IPS-18a (cell line): ENCODE measurements around the gene CCPG1.

ENCODE experiments used
- H3K27ac ChIP-seq: one replicate; pipeline ENCODE4 v1.5.1; 2013; ENCODE audit warnings: low read length
- H3K27me3 ChIP-seq: one replicate; pipeline ENCODE4 v1.6.1; 2013; ENCODE audit warnings: mild to moderate bottlenecking, low read length; ENCODE audit not compliant: control insufficient read depth, insufficient read depth
- H3K36me3 ChIP-seq: one replicate; pipeline ENCODE4 v1.6.1; 2013; ENCODE audit warnings: low read depth, low read length; ENCODE audit not compliant: control insufficient read depth
- H3K4me1 ChIP-seq: one replicate; pipeline ENCODE4 v1.6.1; 2013; ENCODE audit warnings: low read depth, low read length; ENCODE audit not compliant: control insufficient read depth
- H3K4me3 ChIP-seq: one replicate; pipeline ENCODE4 v1.5.1; 2013; ENCODE audit warnings: low read length
- H3K9ac ChIP-seq: one replicate; pipeline ENCODE4 v1.6.1; 2013; ENCODE audit warnings: mild to moderate bottlenecking, low read length, moderate library complexity
- H3K9me3 ChIP-seq: one replicate; pipeline ENCODE4 v1.6.1; 2013; ENCODE audit warnings: low read depth, low read length; ENCODE audit not compliant: control insufficient read depth

Gene CCPG1

DNA sequence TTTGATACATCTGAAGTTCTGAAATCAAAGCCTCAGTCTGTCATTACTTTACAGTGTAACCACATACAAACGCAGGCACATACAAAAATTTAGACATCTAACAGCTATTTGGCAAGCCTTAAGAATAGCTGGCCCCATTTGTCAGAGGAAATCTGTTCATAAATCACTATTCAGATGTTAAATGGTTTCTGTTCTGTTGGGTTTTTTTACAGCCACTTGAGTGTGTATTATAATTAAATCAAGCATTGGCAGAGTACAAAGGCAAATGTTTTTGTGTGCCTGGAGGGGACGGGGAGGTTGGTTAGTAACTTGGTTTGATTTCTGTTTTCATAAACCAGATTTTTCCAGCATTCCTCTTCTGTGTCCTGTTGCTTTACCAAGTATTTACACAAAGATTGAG is 65.0 kb downstream of the CCPG1 start:
- H3K27ac ChIP-seq, result no peak overlapping the region
- peaks cover 16% of the 10 kb centered on the region for H3K4me1 ChIP-seq
- H3K36me3 ChIP-seq, result no peaks in the 10 kb centered on the region
- no peaks in the 10 kb centered on the region for H3K9me3 ChIP-seq
- H3K9ac ChIP-seq, result no peak overlapping the region
- H3K27me3 ChIP-seq, result no peaks in the 10 kb centered on the region
- no peak overlapping the region for H3K4me3 ChIP-seq

DNA sequence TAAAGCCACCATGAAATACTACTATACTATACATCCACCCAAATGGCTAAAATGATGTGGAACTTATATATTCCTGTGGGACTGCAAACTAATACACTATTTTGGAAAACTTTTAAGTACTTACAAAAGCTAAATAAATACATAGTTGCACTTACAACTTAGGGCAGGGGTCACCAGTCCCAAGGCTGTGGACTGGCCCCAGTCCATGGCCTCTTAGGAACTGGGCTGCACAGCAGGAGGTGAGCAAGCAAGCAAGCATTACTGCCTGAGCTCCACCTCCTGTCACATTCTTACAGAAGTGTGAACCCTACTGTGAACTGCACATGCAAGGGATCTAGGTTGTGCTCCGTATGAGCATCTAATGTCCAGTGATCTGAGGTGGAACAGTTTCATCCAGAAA is 71.0 kb downstream of the CCPG1 start:
- Histone ChIP-seq H3K9me3 (no peaks in the 10 kb centered on the region), H3K4me3 (no peak overlapping the region), H3K4me1 (no peaks in the 10 kb centered on the region), H3K27ac (no peak overlapping the region), H3K36me3 (no peaks in the 10 kb centered on the region), H3K9ac (no peak overlapping the region), H3K27me3 (no peaks in the 10 kb centered on the region)

DNA sequence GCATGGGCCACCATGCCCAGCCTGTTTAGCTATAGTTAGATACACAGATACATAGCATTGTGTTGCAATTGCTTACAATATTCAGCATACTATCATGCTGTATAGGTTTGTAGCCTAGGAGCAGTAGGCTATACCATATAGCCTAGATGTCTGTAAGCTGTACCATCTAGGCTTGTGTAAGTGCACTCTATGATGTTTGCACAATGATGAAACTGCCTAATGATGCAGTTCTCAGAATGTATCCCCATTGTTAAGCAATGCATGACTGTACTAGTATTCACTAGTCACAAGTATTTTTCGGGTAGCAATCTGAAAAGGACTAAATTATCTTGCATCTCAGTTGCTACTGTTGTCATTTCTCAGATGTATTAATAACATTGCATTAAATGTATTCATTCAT is 73.2 kb downstream of the CCPG1 start:
- no peak overlapping the region for H3K27ac ChIP-seq
- no peak overlapping the region for H3K9ac ChIP-seq
- no peaks in the 10 kb centered on the region for H3K9me3 ChIP-seq
- no peak overlapping the region for H3K4me3 ChIP-seq
- no peaks in the 10 kb centered on the region for H3K36me3 ChIP-seq
- no peaks in the 10 kb centered on the region for H3K4me1 ChIP-seq
- H3K27me3 ChIP-seq, result no peaks in the 10 kb centered on the region

DNA sequence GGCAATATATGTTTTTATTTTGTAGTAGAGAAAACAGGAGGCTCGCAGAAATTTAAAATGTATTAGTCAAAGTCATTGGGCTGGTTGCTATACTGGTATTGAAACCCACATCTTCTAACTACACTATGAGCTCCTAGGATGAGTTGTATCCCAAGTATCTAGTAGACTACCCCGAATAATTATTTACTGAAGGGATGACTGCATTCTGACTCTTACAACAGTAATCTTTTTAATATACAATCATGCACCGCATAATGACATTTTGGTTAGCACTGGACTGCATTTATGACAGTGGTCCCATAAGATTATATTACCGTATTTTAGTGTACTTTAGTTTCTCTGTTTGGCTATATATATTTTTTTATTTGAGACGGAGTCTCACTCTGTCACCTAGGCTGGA is 73.8 kb downstream of the CCPG1 start:
- H3K36me3 ChIP-seq, result no peaks in the 10 kb centered on the region
- no peaks in the 10 kb centered on the region for H3K9me3 ChIP-seq
- H3K4me3 ChIP-seq, result no peak overlapping the region
- no peaks in the 10 kb centered on the region for H3K4me1 ChIP-seq
- H3K27me3 ChIP-seq, result no peaks in the 10 kb centered on the region
- no peak overlapping the region for H3K9ac ChIP-seq
- no peak overlapping the region for H3K27ac ChIP-seq

DNA sequence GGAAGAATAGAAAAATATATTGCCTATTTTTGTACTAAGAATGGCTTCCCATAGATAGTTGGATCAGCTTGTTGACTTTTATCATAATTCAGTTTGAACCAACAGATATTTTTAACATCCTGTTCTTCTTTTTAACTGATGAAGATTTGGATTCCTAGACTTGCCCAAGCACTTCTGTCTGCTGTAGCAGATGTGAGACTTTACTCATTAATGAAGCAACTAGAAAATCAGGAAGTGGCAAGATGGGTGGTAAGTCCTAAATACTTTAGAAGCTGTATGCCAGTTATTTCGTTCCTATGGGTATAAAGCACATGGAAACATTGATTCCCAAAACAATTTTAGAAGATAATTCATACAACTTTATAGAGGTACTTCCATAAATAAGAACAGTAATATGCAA is 80.8 kb downstream of the CCPG1 start:
- Histone ChIP-seq H3K4me1 (peaks cover 9% of the 10 kb centered on the region), H3K27ac (no peak overlapping the region), H3K9me3 (no peaks in the 10 kb centered on the region), H3K9ac (no peak overlapping the region), H3K4me3 (no peak overlapping the region), H3K27me3 (no peaks in the 10 kb centered on the region), H3K36me3 (no peaks in the 10 kb centered on the region)

DNA sequence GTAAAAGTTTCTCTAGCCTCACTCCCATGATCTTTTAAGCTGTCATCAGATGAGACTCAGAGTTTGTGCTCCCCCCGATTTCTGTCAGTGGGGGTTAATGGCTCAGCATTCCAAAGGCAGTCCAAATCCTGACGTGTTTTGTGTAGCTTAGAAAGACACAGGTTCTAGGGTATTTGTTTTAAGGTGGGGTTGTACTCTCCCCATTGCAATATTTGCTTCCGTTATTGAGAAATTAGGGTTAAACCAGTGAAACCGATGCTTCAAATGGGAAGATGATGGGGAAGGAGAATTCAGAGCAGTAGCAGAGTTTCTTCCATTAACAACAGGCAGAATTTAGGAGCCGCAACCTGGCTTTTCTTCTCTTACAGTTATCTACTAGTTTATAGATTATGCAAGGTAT is 85.7 kb downstream of the CCPG1 start:
- no peak overlapping the region for H3K27ac ChIP-seq
- H3K36me3 ChIP-seq, result no peaks in the 10 kb centered on the region
- H3K4me1 ChIP-seq, result peaks cover 10% of the 10 kb centered on the region
- H3K27me3 ChIP-seq, result no peaks in the 10 kb centered on the region
- no peak overlapping the region for H3K9ac ChIP-seq
- H3K9me3 ChIP-seq, result no peaks in the 10 kb centered on the region
- no peak overlapping the region for H3K4me3 ChIP-seq

DNA sequence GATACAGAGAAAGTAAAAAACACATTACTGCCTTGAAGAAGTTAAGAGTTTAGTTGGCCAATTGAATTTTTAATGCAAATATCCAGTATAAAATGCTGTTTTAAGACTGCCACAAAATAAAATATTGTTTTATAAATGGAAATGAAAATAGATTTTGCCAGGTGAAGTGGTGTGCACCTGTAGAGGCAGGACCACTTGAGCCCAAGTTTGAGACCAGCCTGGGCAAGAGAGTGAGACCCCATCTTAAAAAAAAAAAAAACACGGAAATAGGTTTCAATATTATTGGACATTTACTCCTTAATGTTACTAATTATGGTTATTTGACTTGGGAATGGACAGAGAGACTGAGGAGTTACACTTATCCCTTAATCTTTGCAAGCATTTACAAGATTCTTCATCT is 87.2 kb downstream of the CCPG1 start:
- Histone ChIP-seq H3K4me3 (no peak overlapping the region), H3K36me3 (no peaks in the 10 kb centered on the region), H3K4me1 (peaks cover 10% of the 10 kb centered on the region), H3K9ac (no peak overlapping the region), H3K9me3 (no peaks in the 10 kb centered on the region), H3K27me3 (no peaks in the 10 kb centered on the region), H3K27ac (no peak overlapping the region)

DNA sequence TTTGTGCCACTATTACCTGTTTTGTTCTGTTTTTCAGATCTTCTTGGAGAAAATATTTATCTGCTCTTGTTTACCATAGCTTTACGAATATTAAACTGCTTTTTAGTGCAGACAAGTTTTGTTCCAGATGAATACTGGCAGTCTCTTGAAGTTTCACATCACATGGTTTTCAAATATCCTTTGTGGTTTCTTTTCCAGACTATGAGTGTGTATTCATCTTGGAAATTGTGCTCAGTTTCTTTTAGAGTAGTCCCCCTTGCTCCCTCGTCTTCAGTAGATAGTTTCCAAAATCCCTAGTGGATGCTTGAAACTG is 88.0 kb downstream of the CCPG1 start:
- no peaks in the 10 kb centered on the region for H3K27me3 ChIP-seq
- H3K9ac ChIP-seq, result no peak overlapping the region
- no peaks in the 10 kb centered on the region for H3K36me3 ChIP-seq
- no peak overlapping the region for H3K27ac ChIP-seq
- H3K4me1 ChIP-seq, result peaks cover 10% of the 10 kb centered on the region
- no peaks in the 10 kb centered on the region for H3K9me3 ChIP-seq
- H3K4me3 ChIP-seq, result no peak overlapping the region

DNA sequence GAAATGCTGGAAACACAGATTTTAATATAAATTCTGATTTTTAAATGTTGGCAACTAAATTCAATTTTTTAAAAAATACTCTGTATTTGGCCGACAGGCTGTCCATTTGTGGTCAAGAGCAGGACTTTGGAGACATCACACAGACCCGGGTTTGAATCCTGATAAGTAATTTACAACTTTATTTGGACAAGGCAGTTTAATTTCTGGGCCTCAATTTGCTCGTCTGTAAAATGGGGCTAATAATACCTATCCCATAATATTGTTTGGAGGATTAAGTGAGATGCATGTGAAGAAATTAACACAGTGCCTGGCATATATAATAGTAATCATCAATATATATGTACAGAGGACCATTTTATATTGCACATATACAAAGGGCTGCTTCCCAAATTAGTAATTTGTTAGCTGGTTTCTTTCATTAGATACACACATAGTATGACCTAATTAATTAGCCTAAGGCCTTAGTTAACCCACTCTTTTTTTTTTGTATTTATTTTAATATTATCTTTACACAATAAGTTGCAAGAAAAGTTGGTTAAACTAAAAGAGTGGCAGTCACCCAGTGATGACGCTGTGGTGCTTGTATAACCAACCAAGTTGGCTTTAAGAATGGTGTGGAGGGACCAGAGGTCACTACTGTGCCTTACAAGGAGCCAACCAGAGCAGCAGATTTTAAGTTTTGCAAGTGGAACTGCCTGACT is 88.5 kb downstream of the CCPG1 start:
- Histone ChIP-seq H3K4me3 (peak overlapping the region; percentile 100), H3K4me1 (peaks cover 10% of the 10 kb centered on the region), H3K27me3 (no peaks in the 10 kb centered on the region), H3K9me3 (no peaks in the 10 kb centered on the region), H3K9ac (peak overlapping the region; percentile 88), H3K36me3 (no peaks in the 10 kb centered on the region), H3K27ac (no peak overlapping the region)

DNA sequence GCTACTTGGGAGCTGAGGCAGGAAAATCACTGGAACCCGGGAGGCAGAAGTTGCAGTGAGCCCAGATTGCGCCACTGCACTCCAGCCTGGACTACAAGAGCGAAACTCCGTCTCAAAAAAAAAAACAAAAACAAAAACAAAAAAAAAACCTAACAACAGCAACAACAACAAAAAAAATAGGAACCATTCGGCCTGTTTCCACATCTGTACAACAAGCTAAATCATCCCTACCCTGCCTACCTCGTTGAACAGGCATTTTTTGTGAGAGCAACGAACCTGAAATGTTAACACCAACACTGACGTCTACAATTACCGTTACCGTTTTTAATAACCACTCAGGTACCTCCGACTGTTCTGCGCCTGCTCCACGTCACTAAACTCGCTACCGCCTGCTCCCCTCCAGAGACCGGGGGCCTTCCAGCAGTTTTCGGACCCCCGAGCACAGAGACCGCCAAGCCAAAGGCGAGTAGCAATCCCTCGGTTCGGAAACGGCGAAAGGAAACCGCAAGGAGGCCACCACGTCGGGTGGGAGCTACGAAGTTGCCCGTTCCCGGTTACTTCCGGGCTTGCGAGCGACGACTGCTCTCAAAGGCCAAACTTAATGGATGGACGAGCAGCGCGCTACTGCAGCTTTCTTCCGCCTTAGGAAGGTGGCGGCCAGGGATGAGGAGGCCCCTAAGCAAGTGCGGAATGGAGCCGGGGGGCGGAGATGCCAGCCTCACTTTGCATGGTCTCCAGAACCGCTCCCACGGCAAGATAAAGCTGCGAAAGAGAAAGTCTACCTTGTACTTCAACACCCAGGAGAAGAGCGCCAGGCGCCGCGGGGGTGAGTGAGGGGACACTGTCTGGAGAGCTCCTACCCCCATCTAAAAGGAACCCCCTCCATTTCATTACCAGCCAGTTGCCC is 89.3 kb downstream of the CCPG1 start, which contains the start of the genes PIGB and PIGBOS1:
Gene PIGB, plus strand, starts transcription at position 635 of the 907 bp plus-strand sequence. Its CDS starts 29 bp downstream, at position 664.
Gene PIGBOS1, minus strand, starts transcription at position 536 of the 907 bp plus-strand sequence. CDS start 1,331 bp downstream, outside the sequence.
- no peaks in the 10 kb centered on the region for H3K36me3 ChIP-seq
- H3K9ac ChIP-seq, result peak within 1 kb of the TSS; percentile 88
- no peaks in the 10 kb centered on the region for H3K9me3 ChIP-seq
- H3K4me1 ChIP-seq, result peaks cover 2% of the 10 kb centered on the region
- no peaks in the 10 kb centered on the region for H3K27me3 ChIP-seq
- peak within 1 kb of the TSS; percentile 83 for H3K27ac ChIP-seq
- peak within 1 kb of the TSS; percentile 100 for H3K4me3 ChIP-seq
